Sigmoid colon (tissue), 4 donors: Measurements from ENCODE around the gene GPR75.

Source experiments
- EP300 ChIP-seq, 4 donors: sonication (generic); formaldehyde crosslinking; IDR thresholded peaks; one replicate each; pipeline ENCODE4 v1.6.1; 2017; ENCODE audit warnings: antibody characterized with exemption in 4 of 4
- POLR2AphosphoS5 ChIP-seq, 4 donors: sonication (generic); formaldehyde crosslinking; IDR thresholded peaks; one replicate each; pipeline ENCODE4 v1.6.1; 2017; ENCODE audit warnings: antibody characterized with exemption in 4 of 4
- TF ChIP-seq, protein P1 (sequence below), 4 experiments: fragments of 450-650 bp in 3 of 4; fragments of 200-600 bp in 1 of 4; IDR thresholded peaks; one replicate each; pipeline ENCODE4 v1.5.1; 2016 to 2019; ENCODE audit warnings: antibody characterized with exemption in 4 of 4, mild to moderate bottlenecking in 3 of 4, moderate library complexity in 2 of 4

DNA sequence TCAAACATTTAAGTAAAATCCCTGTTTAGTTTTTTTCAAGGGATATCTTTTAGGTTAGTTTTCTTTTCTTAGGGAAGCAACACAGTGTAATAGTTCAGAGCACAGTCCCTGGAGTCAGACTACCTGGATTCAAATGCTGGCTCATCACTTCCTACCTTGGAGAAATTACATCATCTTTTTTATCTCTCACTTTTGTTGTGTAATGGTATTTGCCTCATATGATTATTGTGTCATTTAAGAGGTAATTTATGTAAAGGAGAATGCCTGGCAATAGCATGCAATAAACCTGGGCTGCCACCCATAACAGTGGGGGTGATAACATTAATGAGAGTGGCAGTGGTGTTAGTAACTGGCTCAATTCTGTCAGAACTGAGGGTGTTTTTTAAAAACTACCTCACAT is 46.6 kb downstream of the GPR75 start:
- TF ChIP-seq, protein P1, sequence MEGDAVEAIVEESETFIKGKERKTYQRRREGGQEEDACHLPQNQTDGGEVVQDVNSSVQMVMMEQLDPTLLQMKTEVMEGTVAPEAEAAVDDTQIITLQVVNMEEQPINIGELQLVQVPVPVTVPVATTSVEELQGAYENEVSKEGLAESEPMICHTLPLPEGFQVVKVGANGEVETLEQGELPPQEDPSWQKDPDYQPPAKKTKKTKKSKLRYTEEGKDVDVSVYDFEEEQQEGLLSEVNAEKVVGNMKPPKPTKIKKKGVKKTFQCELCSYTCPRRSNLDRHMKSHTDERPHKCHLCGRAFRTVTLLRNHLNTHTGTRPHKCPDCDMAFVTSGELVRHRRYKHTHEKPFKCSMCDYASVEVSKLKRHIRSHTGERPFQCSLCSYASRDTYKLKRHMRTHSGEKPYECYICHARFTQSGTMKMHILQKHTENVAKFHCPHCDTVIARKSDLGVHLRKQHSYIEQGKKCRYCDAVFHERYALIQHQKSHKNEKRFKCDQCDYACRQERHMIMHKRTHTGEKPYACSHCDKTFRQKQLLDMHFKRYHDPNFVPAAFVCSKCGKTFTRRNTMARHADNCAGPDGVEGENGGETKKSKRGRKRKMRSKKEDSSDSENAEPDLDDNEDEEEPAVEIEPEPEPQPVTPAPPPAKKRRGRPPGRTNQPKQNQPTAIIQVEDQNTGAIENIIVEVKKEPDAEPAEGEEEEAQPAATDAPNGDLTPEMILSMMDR (IDR thresholded peaks at IDR 0.05) = no peak
- TF ChIP-seq POLR2AphosphoS5 (IDR thresholded peaks at IDR 0.05) = no peak
- no peak for TF ChIP-seq EP300 (IDR thresholded peaks at IDR 0.05)
